Subcutaneous adipose tissue (tissue), 4 donors: ENCODE results near the gene GSK3A. TPM values are rescaled to one million over a fixed set of nuclear protein-coding genes. Genes with fewer than 3 reads are reported as not detected.

Source experiments
- total RNA-seq, 4 donors: library from RNA; depleted of rRNA; stranded (reverse); fragments of >200 nt; gene quantifications; one replicate each; pipeline ENCODE4 v1.1.0, GENCODE V29; 2016
- TF ChIP-seq, protein P1 (sequence below): fragments of 450-650 bp; IDR thresholded peaks from one replicate; pipeline ENCODE4 v1.5.1; 2016; ENCODE audit warnings: low read depth, mild to moderate bottlenecking, control low read depth, antibody characterized with exemption, moderate library complexity

GSK3A gene
- total RNA-seq, 4 donors from 2014 or later, result 16.0 to 22.0 (median 17.1) TPM

DNA sequence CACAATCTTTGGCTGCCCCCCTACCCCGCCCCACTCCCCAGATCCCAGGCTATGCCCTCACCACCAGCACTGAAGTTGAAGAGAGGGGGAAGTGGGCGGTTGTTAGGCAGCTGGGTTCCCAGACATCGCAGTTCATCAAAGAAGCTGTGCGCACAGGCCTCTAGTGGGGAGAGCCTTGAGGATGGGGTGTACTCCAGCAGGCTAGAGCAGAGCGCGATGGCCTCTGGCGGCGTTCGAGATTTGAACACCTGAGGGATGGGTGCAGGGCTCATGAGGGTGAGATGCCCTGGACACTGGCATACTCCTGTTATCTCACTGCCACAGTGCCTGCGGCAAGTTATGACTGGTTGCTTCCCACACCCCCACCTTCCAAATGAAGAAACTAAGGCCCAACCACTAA lies 10.0 kb downstream of the GSK3A start:
- TF ChIP-seq, protein P1, sequence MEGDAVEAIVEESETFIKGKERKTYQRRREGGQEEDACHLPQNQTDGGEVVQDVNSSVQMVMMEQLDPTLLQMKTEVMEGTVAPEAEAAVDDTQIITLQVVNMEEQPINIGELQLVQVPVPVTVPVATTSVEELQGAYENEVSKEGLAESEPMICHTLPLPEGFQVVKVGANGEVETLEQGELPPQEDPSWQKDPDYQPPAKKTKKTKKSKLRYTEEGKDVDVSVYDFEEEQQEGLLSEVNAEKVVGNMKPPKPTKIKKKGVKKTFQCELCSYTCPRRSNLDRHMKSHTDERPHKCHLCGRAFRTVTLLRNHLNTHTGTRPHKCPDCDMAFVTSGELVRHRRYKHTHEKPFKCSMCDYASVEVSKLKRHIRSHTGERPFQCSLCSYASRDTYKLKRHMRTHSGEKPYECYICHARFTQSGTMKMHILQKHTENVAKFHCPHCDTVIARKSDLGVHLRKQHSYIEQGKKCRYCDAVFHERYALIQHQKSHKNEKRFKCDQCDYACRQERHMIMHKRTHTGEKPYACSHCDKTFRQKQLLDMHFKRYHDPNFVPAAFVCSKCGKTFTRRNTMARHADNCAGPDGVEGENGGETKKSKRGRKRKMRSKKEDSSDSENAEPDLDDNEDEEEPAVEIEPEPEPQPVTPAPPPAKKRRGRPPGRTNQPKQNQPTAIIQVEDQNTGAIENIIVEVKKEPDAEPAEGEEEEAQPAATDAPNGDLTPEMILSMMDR, result no peak

DNA sequence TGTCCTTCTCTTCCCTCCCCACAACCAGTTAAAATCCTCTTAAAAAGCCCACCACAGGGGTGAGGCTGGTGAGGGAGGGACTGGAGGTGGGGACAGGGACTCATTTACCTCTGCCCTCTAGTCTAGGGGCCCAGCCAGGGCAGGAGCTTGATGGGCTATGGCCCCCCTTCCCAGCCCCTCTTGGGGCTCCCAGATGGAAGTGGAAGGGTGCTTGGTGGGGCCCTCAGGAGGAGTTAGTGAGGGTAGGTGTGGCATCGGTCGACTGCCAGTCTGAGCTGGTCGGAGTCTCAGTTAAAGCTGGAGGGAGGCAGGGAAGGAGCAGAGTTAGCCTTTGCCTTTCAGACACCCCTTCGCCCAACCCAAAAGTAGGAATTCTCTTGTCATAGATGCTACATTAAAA lies 11.8 kb downstream of the GSK3A start:
- TF ChIP-seq, protein P1, result no peak

DNA sequence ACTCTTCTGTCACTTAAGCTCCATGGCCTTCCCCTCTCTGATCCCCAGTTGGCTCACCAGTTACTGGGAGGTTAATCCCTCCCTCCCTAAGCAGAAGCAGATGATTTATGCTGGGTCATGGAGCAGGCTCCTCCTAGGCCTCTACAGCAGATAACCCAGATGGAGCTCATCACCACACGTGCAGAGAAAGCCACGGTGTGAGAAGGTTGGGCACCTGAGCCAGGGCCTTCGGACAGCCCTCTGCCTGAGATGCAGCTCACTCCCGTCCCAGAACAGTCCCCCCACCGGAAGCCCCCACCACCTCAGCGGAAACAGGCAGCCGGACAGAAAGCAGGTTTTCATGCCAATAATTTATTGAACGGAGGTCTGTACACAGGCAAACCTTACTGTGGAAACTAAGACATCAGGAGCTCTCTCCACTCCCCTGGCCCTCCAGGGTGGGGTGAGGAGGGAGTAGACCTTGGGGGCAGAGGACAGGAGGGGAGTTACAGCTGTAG lies 12.5 kb downstream of the GSK3A start:
- TF ChIP-seq, protein P1, result no peak

DNA sequence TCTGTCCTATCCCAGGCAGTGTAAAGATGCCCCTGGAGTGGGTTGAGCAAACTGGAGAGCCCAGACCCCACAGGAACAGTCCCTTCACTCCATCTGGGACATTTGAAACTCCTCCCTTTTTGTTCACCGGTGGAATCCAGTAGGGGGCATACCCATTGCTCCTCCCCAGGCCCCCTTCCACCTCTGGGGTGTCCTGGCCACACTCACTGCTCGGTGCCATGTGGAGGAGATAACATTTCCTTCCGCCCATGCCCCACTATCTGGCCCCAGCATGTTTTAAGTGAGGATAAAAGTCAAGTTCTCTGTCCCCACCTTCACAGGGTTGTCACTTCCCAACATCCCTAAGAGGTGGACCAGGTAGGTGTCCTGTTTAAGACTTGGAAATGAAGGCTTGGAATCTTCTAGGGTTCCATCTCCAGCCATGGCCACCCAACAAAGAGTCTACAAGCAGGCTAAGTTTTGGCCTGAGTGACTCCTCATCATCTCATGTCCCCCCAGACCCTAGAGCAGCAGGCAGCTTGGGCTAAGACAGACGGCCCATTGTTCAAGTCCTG lies 13.0 kb downstream of the GSK3A start:
- TF ChIP-seq, protein P1, result no peak

DNA sequence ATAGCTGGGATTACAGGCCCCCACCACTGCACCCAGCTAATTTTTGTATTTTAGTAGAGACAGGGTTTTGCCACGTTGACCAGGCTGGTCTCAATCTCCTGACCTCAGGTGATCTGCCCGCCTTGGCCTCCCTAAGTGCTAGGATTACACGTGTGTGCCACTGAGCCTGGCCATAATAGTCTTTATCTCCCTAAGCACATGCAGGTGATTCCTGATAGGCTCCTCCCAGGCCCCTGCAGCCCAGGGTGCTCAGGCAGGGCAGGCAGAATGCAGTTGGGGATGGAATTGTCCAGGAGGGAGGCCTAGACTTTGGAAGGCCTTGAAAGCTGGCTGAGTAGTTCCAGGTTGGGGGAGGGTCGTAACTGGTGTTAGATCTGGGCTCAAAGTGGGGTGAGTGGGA lies 13.8 kb downstream of the GSK3A start:
- TF ChIP-seq, protein P1, result no peak

DNA sequence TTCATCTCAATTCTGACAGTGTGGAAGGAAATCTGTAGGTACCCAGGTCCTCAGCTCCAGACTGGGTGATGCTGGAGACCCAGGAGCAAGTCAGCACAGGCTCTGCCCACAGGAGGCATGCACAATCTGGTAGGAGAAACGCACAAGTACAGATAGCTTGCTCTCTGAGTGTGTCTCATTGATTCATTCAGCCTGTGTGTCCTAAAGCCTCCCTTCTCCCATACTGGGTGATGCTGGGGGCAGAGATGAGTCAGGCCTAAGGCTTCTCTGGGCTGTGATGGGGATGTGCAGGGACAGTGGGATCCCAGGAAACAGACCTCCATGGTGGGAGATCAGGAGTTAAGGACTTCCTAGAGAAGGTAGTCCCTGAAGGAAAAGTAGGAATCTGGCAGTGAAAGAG lies 15.5 kb downstream of the GSK3A start:
- TF ChIP-seq, protein P1, result no peak

DNA sequence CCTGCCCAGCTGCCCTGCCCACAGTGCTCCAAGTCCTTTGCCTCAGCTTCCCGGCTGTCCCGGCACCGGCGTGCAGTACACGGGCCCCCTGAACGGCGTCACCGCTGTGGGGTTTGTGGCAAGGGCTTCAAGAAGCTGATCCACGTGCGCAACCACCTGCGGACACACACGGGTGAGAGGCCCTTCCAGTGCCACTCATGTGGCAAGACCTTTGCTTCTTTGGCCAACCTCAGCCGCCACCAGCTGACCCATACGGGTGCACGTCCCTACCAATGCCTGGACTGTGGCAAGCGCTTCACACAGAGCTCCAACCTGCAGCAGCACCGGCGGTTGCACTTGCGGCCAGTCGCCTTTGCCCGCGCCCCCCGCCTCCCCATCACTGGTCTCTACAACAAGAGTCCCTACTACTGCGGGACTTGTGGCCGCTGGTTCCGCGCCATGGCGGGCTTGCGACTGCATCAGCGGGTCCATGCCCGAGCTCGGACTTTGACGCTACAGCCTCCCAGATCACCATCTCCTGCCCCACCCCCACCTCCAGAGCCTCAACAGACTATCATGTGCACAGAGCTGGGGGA lies 16.6 kb downstream of the GSK3A start:
- TF ChIP-seq, protein P1, result no peak
